K562 (cell line): ENCODE measurements around the gene HDAC3. TPM values are rescaled to one million over a fixed set of nuclear protein-coding genes. Genes with fewer than 3 reads are reported as not detected.

Experiments used
- HDAC6 ChIP-seq: IDR thresholded peaks from 2 replicates; pipeline ENCODE4 v1.6.1; 2012; ENCODE audit warnings: low read depth, mild to moderate bottlenecking, control low read depth, inconsistent platforms, low read length, moderate library complexity
- KDM2B ChIP-seq: fragments of 250-450 bp; sonication (Bioruptor Pico); IDR thresholded peaks from 2 replicates; pipeline ENCODE4 v1.8.0; 2021; ENCODE audit warnings: mild to moderate bottlenecking, moderate library complexity
- MCM2 ChIP-seq: fragments of 450-650 bp; IDR thresholded peaks from 2 replicates; pipeline ENCODE4 v1.6.1; 2017; ENCODE audit warnings: low read depth, mild to moderate bottlenecking
- NR3C1 ChIP-seq: sonication (generic); formaldehyde crosslinking; IDR thresholded peaks from 2 replicates; pipeline ENCODE4 v1.8.1; 2022; ENCODE audit warnings: missing genetic modification reagents
- RFX5 ChIP-seq: IDR thresholded peaks from 2 replicates; pipeline ENCODE4 v1.6.1; 2011; ENCODE audit warnings: low read depth, mild to moderate bottlenecking, improper control_type of control experiment, low read length
- SRF ChIP-seq, 2 experiments: fragments of 250-450, 450-650 bp in 1 of 2; sonication (Bioruptor Pico) in 1 of 2; sonication (generic) in 1 of 2; formaldehyde crosslinking; IDR thresholded peaks; 2 replicates each; pipeline versions ENCODE4 v1.5.0 to v1.5.1; 2020 to 2022; ENCODE audit warnings: mild to moderate bottlenecking in 1 of 2, missing genetic modification reagents in 1 of 2
- TBL1XR1 ChIP-seq, 2 experiments: IDR thresholded peaks; 2 replicates each; pipeline ENCODE4 v1.6.1; 2012; ENCODE audit warnings: improper control_type of control experiment in 2 of 2, low read length in 2 of 2, mild to moderate bottlenecking in 1 of 2
- polyA plus RNA-seq, 8 experiments: library from polyadenylated mRNA; depleted of rRNA in 4 of 8; stranded (reverse) in 5 of 8; unstranded in 3 of 8; fragments of >200 nt; fragmentation: Nextera tagmentation in 2 of 8; fragmentation: Illumina TruSeq in 1 of 8; extraction: Ambion mirVana in 2 of 8; extraction: Trizol in 1 of 8; gene quantifications; 2 replicates each; pipeline versions ENCODE4 v1.2.1 to v1.2.3, GENCODE V29; 2011 to 2014; ENCODE audit warnings: inconsistent platforms in 1 of 8, missing spikeins in 1 of 8
- total RNA-seq, 7 experiments: library from RNA; depleted of rRNA in 6 of 7; stranded (reverse); fragments of >200 nt in 6 of 7; fragmentation: Illumina TruSeq in 2 of 7; extraction: Trizol in 2 of 7; gene quantifications; 2 replicates each; pipeline versions ENCODE4 v1.2.1 to v1.2.3, GENCODE V29; 2011 to 2021; ENCODE audit warnings: low replicate concordance in 1 of 7
- TF ChIP-seq, protein P1 (sequence below), 2 experiments: fragments of 450-650 bp; IDR thresholded peaks; 2 replicates each; pipeline ENCODE4 v1.6.1; 2016; ENCODE audit warnings: mild to moderate bottlenecking in 2 of 2, borderline replicate concordance in 1 of 2, low read depth in 1 of 2, moderate library complexity in 1 of 2
- TF ChIP-seq, protein P2 (sequence below), 2 experiments: fragments of 150-350 bp in 1 of 2; IDR thresholded peaks; 2 replicates each; pipeline ENCODE4 v1.6.1; 2012 to 2016; ENCODE audit warnings: low read depth in 2 of 2, low read length in 2 of 2, mild to moderate bottlenecking in 1 of 2, moderate library complexity in 1 of 2
- TF ChIP-seq, protein P3 (sequence below): fragments of 250-450 bp; sonication (Bioruptor Pico); IDR thresholded peaks from 2 replicates; pipeline ENCODE4 v1.4.0; 2020; ENCODE audit warnings: mild to moderate bottlenecking, moderate library complexity, borderline replicate concordance
- TF ChIP-seq, protein P4 (sequence below): fragments of 250-450 bp; sonication (Bioruptor Pico); IDR thresholded peaks from 2 replicates; pipeline ENCODE4 v1.8.0; 2021; ENCODE audit warnings: moderate library complexity, mild to moderate bottlenecking, inconsistent platforms

HDAC3 gene
- total and polyA plus RNA-seq, 9 of the 15 experiments (the other 6 are each of a cell fraction or from before 2014, with no cell fraction given): 89.7 to 191 (median 119) TPM

DNA sequence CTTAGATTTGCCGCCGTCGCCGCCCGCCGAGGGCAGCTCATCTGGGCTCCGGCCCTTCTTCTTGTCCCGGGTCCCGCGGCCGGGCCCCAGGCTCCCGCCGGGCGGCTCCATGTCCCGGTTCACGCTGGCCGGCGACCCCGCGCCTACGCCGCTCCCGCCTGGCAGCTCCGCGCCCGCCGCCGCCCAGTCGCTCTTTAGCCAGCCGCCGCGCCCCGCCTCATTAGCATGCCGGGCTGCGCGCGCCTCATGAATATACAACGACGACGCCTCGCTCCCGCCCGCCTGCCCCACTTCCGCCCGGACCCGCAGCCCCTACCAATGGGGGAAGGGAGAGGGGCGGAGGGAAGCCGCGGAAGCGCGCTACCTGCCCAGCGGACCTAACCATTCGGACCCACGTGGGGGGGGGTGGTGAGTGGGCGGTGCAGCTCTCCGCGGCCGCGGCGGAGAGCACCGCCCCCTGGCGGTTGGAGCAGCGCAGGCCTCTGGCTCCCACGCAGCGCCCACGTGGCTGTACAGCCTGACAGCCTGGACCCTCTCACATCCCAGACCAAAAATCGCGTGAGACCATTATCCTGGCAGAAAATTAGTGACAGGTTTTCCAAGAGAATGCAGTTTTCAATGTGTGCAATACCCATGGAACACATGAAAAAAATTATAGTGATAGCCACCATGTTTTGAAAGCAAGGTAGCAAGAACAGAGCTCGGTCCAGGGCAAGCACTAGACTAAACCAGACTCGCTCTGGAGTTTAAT lies 17.7 kb downstream of the HDAC3 start, which contains the start of gene DIAPH1 (continued):
- no peak; a peak in 1 of 4 replicates for TF ChIP-seq SRF (CRISPR knock-in tag; IDR thresholded peaks at IDR 0.05)
- no peak for TF ChIP-seq MCM2
- TF ChIP-seq KDM2B (CRISPR knock-in tag): peak; percentile 60; the same call in 1 of the 2 replicates
- peak; percentile 65 to 78 for TF ChIP-seq TBL1XR1 (IDR thresholded peaks at IDR 0.05; ENCODE audit: low read length in 2 of 2)
- TF ChIP-seq, protein P1, sequence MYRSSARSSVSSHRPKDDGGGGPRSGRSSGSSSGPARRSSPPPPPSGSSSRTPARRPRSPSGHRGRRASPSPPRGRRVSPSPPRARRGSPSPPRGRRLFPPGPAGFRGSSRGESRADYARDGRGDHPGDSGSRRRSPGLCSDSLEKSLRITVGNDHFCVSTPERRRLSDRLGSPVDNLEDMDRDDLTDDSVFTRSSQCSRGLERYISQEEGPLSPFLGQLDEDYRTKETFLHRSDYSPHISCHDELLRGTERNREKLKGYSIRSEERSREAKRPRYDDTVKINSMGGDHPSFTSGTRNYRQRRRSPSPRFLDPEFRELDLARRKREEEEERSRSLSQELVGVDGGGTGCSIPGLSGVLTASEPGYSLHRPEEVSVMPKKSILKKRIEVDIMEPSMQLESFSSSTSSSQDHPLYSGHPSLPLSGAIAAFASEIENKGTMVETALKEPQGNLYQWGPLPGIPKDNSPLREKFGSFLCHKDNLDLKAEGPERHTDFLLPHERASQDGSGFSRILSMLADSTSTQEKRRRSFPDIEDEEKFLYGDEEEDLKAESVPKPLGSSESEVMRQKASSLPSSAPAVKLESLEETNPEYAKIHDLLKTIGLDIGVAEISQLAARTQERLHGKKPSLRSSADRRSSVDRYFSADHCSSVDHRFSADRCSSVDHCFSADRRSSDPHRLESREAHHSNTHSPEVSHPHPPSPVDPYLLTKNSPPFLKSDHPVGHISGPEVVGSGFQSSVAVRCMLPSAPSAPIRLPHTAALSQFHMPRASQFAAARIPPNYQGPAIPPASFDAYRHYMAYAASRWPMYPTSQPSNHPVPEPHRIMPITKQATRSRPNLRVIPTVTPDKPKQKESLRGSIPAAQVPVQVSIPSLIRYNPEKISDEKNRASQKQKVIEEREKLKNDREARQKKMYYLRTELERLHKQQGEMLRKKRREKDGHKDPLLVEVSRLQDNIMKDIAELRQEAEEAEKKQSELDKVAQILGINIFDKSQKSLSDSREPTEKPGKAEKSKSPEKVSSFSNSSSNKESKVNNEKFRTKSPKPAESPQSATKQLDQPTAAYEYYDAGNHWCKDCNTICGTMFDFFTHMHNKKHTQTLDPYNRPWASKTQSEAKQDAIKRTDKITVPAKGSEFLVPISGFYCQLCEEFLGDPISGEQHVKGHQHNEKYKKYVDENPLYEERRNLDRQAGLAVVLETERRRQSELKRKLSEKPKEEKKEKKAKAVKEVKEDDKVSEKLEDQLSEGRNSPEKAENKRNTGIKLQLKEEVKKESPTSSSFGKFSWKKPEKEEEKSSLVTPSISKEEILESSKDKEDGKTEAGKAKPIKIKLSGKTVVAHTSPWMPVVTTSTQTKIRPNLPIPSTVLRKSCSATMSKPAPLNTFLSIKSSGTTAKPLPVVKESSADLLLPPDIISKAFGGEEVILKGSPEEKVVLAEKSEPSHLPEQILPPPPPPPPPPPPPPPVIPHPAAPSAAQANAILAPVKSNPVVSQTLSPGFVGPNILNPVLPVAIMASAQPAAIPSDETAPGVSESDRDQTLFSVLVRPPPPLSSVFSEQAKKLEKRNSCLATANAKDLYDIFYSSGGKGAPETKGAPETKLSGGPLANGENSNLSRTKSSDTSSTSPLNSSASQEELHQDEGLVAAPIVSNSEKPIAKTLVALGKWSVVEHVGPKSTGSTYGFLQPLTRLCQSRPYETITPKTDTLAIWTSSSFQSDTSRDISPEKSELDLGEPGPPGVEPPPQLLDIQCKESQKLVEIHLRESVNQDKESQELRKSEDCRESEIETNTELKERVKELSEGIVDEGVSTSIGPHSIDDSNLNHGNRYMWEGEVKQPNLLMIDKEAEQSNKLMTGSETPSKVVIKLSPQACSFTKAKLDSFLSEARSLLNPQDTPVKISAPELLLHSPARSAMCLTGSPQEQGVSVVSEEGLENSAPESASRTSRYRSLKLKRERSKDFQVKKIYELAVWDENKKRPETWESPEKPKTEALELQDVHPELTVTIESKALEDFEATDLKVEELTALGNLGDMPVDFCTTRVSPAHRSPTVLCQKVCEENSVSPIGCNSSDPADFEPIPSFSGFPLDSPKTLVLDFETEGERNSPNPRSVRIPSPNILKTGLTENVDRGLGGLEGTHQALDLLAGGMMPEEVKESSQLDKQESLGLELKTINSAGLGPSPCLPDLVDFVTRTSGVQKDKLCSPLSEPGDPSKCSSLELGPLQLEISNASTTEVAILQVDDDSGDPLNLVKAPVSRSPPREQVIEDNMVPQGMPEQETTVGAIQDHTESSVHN (IDR thresholded peaks at IDR 0.05; ENCODE audit: borderline replicate concordance in 1 of 2, low read depth in 1 of 2): no peak
- TF ChIP-seq, protein P2, sequence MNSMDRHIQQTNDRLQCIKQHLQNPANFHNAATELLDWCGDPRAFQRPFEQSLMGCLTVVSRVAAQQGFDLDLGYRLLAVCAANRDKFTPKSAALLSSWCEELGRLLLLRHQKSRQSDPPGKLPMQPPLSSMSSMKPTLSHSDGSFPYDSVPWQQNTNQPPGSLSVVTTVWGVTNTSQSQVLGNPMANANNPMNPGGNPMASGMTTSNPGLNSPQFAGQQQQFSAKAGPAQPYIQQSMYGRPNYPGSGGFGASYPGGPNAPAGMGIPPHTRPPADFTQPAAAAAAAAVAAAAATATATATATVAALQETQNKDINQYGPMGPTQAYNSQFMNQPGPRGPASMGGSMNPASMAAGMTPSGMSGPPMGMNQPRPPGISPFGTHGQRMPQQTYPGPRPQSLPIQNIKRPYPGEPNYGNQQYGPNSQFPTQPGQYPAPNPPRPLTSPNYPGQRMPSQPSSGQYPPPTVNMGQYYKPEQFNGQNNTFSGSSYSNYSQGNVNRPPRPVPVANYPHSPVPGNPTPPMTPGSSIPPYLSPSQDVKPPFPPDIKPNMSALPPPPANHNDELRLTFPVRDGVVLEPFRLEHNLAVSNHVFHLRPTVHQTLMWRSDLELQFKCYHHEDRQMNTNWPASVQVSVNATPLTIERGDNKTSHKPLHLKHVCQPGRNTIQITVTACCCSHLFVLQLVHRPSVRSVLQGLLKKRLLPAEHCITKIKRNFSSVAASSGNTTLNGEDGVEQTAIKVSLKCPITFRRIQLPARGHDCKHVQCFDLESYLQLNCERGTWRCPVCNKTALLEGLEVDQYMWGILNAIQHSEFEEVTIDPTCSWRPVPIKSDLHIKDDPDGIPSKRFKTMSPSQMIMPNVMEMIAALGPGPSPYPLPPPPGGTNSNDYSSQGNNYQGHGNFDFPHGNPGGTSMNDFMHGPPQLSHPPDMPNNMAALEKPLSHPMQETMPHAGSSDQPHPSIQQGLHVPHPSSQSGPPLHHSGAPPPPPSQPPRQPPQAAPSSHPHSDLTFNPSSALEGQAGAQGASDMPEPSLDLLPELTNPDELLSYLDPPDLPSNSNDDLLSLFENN (IDR thresholded peaks at IDR 0.05; ENCODE audit: low read depth in 2 of 2, low read length in 2 of 2): peak in 1 of 2 experiments; percentile 57; a peak in 1 of 4 replicates
- TF ChIP-seq, protein P3, sequence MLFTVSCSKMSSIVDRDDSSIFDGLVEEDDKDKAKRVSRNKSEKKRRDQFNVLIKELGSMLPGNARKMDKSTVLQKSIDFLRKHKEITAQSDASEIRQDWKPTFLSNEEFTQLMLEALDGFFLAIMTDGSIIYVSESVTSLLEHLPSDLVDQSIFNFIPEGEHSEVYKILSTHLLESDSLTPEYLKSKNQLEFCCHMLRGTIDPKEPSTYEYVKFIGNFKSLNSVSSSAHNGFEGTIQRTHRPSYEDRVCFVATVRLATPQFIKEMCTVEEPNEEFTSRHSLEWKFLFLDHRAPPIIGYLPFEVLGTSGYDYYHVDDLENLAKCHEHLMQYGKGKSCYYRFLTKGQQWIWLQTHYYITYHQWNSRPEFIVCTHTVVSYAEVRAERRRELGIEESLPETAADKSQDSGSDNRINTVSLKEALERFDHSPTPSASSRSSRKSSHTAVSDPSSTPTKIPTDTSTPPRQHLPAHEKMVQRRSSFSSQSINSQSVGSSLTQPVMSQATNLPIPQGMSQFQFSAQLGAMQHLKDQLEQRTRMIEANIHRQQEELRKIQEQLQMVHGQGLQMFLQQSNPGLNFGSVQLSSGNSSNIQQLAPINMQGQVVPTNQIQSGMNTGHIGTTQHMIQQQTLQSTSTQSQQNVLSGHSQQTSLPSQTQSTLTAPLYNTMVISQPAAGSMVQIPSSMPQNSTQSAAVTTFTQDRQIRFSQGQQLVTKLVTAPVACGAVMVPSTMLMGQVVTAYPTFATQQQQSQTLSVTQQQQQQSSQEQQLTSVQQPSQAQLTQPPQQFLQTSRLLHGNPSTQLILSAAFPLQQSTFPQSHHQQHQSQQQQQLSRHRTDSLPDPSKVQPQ: no peak
- TF ChIP-seq HDAC6: no peak
- TF ChIP-seq RFX5: no peak
- TF ChIP-seq, protein P4, sequence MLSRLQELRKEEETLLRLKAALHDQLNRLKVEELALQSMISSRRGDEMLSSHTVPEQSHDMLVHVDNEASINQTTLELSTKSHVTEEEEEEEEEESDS (CRISPR knock-in tag): no peak
- TF ChIP-seq NR3C1 (CRISPR knock-in tag): no peak
